Pancreas (tissue), 10 donors: ENCODE data around the gene PTGER3. TPM values are rescaled to one million over a fixed set of nuclear protein-coding genes. Genes with fewer than 3 reads are reported as not detected.

ENCODE experiments used
- ATAC-seq, 4 donors: fragments of 200-7000 bp; cut with Tn5 transposase; one replicate each; pipeline versions ENCODE4 v1.8.0 to v1.9.1; 2020; ENCODE audit warnings: mild to moderate bottlenecking in 4 of 4, moderate library complexity in 4 of 4
- DNase-seq, 6 donors: peaks; one replicate each; pipeline ENCODE4 v3.0.0-alpha.2; 2020
- FAIRE-seq: peaks from 2 replicates; lab custom pipeline; 2012; peaks lifted over from hg19 to GRCh38; lab: Jason Lieb, UNC
- H3K27ac ChIP-seq, 4 donors: fragments of 200-600 bp; sonication (generic); 1 replicate in 3 of 4; 2 replicates in 1 of 4; pipeline versions ENCODE4 v1.5.0 to v1.8.0; 2020
- H3K27me3 ChIP-seq, 4 donors: fragments of 200-600 bp; one replicate each; pipeline ENCODE4 v1.8.0; 2021
- H3K36me3 ChIP-seq, 3 donors: fragments of 200-600 bp; sonication (generic) in 1 of 3; one replicate each; pipeline versions ENCODE4 v1.5.0 to v1.8.0; 2020 to 2021
- H3K4me1 ChIP-seq, 3 donors: fragments of 200-600 bp; one replicate each; pipeline ENCODE4 v1.8.0; 2021
- H3K4me3 ChIP-seq, 4 donors: fragments of 200-600 bp; sonication (generic) in 2 of 4; one replicate each; pipeline versions ENCODE4 v1.5.0 to v1.8.0; 2020 to 2021
- H3K9me3 ChIP-seq, 4 donors: fragments of 200-600 bp; one replicate each; pipeline ENCODE4 v1.8.0; 2021
- CTCF ChIP-seq, 4 donors: fragments of 200-600 bp; sonication (generic) in 3 of 4; IDR thresholded peaks; one replicate each; pipeline versions ENCODE4 v1.5.0 to v1.8.0; 2021; ENCODE audit warnings: antibody characterized with exemption in 4 of 4
- WGBS, 2 donors: extraction: QIAGEN DNeasy Blood & Tissue Kit; methylation state at CpG; one replicate each; pipeline ENCODE4 v1.1.7; 2013; 5-methylcytosine and 5-hydroxymethylcytosine counted together
- intact Hi-C, 3 donors: fragments of 100-400 bp; cut with DNase I; formaldehyde crosslinking; loops; one replicate each; pipeline versions ENCODE4 v1.11.1 to v1.14.2; 2022
- polyA plus RNA-seq, 2 donors: library from polyadenylated mRNA; stranded (reverse); fragments of 200-250 nt; gene quantifications; one replicate each; pipeline ENCODE4 v1.2.3, GENCODE V29; 2013
- total RNA-seq, 6 donors: library from RNA; stranded (reverse); fragmentation: NEBNext Ultra II Directional in 4 of 6; extraction: Animal tissue kit (Norgen Biotek cat#: 25700) in 4 of 6; gene quantifications; one replicate each; pipeline versions ENCODE4 v1.2.1 to v1.2.4, GENCODE V29; 2021 to 2023
- donor health status: healthy with polysubstance abuse.
- donor health status: DM: no; HTN: no; CAD: no; lungs with moderate emphysema.
- donor health status: DM: no; HTN: no; CAD: no.
- donor health status: control.
- donor health status: control.
- donor health status: Bipolar disorder and iron deficiency.
- donor health status: DM: yes; HTN: yes; CAD: no.
- donor health status: DM: no; HTN: no; CAD: no.
- donor health status: DM: no; HTN: no; CAD: no.
- donor health status: DM: yes; HTN: yes; CAD: no.

The PTGER3 gene
- total and polyA plus RNA-seq, 8 donors = 3.2 to 7.7 (median 6.0) TPM

GRCh38 chr1:70978623-70979022 is 69.0 kb downstream of the PTGER3 start:
- DNase-seq = no peak
- ATAC-seq = peak in 2 of 4 donors; percentile 33 to 38
- Histone ChIP-seq H3K4me1 (peaks cover 24 to 35% (median 24%) of the 10 kb centered on the region in 3 donors), H3K9me3 (no peaks in the 10 kb centered on the region), H3K4me3 (no peak overlapping the region), H3K36me3 (no peaks in the 10 kb centered on the region), H3K27me3 (no peaks in the 10 kb centered on the region), H3K27ac (no peak overlapping the region)
- intact Hi-C loops = no loop called here
- TF ChIP-seq CTCF (IDR thresholded peaks at IDR 0.05) = no peak
- no peak for FAIRE-seq
- WGBS, 2 donors = 61 to 63% methylated on average over 1 of the region's 1 CpG

GRCh38 chr1:70977575-70977974 is 70.0 kb downstream of the PTGER3 start:
- intact Hi-C loops = no loop called here
- Histone ChIP-seq H3K4me3 (no peak overlapping the region), H3K27me3 (no peaks in the 10 kb centered on the region), H3K27ac (peak overlapping the region in 1 of 4 donors; percentile 14), H3K4me1 (peaks cover 24 to 34% (median 24%) of the 10 kb centered on the region in 3 donors), H3K9me3 (no peaks in the 10 kb centered on the region), H3K36me3 (no peaks in the 10 kb centered on the region)
- DNase-seq (peak in 1 of 6 donors; percentile 23), ATAC-seq (peak; percentile 25 to 66 (median 57)), FAIRE-seq (no peak)
- 30 to 38% methylated on average over 3 of the region's 3 CpGs for WGBS, 2 donors
- no peak for TF ChIP-seq CTCF (IDR thresholded peaks at IDR 0.05)

GRCh38 chr1:70977041-70977440 is 70.6 kb downstream of the PTGER3 start:
- no peaks in the 10 kb centered on the region for H3K36me3 ChIP-seq
- intact Hi-C loops = no loop called here
- H3K27ac ChIP-seq = no peak overlapping the region
- ATAC-seq (peak in 1 of 4 donors; percentile 7), FAIRE-seq (no peak), DNase-seq (no peak)
- no peaks in the 10 kb centered on the region for H3K9me3 ChIP-seq
- H3K4me3 ChIP-seq = no peak overlapping the region
- peaks cover 24 to 31% (median 24%) of the 10 kb centered on the region in 3 donors for H3K4me1 ChIP-seq
- 78 to 80% methylated on average over 4 of the region's 4 CpGs for WGBS, 2 donors
- H3K27me3 ChIP-seq = no peaks in the 10 kb centered on the region
- TF ChIP-seq CTCF (IDR thresholded peaks at IDR 0.05) = no peak

- no peak for FAIRE-seq
- no peak for DNase-seq
- no peak for TF ChIP-seq CTCF (IDR thresholded peaks at IDR 0.05)
- no peak for ATAC-seq
- H3K36me3 ChIP-seq = no peaks in the 10 kb centered on the region
- intact Hi-C loops = no loop called here
- H3K4me3 ChIP-seq = no peak overlapping the region
- no peak overlapping the region for H3K27ac ChIP-seq
- H3K9me3 ChIP-seq = no peaks in the 10 kb centered on the region
- 77 to 82% methylated on average over 3 of the region's 3 CpGs for WGBS, 2 donors
- H3K4me1 ChIP-seq = peaks cover 11 to 13% (median 12%) of the 10 kb centered on the region in 3 donors
- H3K27me3 ChIP-seq = no peaks in the 10 kb centered on the region
Measured at GRCh38 chr1:70973754-70974153, 73.9 kb downstream of the PTGER3 start.

GRCh38 chr1:70970407-70970806 is 77.2 kb downstream of the PTGER3 start:
- ATAC-seq = no peak
- WGBS, 2 donors = 77 to 78% methylated on average over 4 of the region's 4 CpGs
- Histone ChIP-seq H3K9me3 (no peaks in the 10 kb centered on the region), H3K4me3 (no peak overlapping the region), H3K27ac (no peak overlapping the region), H3K27me3 (no peaks in the 10 kb centered on the region), H3K4me1 (no peaks in the 10 kb centered on the region), H3K36me3 (no peaks in the 10 kb centered on the region)
- no peak for FAIRE-seq
- TF ChIP-seq CTCF (IDR thresholded peaks at IDR 0.05) = no peak
- no peak for DNase-seq
- intact Hi-C loops = no loop called here
